HG03097 (cell line): Measurements from ENCODE around the gene HOXC5.
"Not testable (repeated sequence)": the region's sequence is repeated elsewhere in the genome, so short reads cannot be mapped to it uniquely, and the experiment has no call there.

Experiments used
- ATAC-seq: cut with Tn5 transposase; IDR thresholded peaks from one replicate; pipeline ENCODE4 v1.9.1; 2021; ENCODE audit not compliant: unreplicated experiment, low FRiP score

Gene HOXC5

DNA sequence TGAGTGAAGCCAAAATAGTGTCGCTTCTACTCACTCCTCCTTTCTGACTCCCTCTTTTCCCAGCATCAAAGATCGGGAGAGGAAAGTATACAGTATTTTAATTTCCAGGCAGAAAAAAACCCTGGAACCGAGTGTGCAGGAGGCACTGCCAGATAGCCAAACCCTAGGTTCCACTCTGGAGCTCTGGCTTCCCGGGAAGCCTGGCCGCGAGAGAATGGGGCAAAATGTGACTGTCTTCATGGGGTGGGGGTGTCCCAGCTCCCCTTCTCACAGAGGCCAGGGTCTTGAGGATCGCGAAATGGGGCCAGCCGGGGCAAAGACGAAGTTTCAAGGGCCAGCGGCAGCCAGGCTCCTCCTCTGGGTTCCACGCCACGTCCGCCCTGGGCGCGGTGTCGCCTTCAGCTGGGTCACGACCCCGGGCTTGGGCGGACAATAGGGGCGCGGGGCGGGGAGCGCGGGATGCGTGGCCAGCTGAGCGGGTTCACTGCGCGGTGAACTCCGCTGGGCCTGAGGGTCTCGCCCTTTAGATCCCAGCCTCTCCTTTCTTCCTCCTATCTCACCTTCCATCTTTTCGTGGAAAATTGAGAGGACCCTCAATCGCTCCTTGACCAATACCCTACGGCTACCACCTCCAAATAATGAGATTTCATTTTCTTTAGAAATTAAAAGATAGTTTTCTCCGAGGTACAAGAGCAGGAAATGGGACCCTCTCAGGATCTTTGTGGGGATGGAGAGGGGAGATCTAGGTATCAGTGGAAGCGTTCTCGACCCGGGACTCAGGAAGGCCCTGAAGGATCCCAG lies 27.5 kb downstream of the HOXC5 start:
- no peak for ATAC-seq

DNA sequence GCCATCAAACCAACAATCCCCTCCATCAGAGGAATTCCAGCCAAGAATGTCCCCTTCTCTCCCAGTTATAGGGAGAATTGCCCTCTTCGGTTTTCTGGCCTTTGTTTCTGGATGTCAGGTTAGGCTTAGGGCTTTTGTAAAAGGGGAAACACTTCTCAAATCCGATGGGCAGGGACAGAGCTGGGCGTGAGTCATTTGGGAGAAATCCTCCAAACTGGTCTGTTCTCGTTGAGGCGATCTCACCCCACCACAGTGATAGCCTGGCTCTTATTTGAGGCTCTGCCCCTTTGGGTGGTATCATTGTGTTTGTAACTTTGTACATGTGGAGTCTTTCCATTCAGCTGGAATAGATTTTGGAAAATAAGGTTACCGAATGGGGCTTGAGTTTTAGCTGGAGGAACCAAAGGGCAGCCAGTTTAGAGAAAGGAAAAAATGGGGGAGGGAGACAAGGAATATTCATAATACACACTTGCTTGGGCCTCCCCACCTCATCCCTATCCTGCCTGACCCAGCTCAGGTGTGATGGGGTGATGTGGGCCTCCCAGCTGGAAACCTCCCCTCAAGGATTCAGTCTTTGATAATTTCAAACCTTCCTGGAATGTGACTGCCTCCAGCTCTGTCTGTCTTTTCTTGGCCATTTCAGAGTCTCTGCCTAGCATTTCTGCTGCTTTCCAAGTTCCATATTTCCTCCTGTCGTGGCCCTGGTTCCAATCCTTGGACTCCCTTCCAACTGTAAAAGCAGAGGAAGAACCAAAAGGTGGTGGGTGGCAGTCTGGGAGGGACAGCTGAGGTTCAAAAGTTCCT lies 28.3 kb downstream of the HOXC5 start:
- no peak for ATAC-seq

DNA sequence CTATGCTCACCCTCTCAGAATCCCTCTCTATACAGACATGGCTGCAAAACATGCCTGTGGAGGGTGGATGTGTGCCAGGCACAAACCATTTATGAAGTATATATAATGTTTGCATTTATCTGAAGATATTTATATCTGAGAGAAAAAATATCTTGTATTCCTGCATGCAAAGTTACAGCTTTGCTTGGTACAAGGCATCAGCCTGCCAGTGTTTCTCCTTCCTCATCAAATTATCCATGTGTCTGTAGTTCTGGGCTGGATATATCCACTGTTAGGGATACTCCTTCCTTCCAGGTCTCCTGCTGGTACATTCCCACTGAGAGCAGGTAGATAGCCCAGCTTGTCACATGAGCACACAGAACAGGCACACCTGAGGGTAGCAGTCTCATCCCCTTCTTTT lies 32.8 kb downstream of the HOXC5 start:
- no peak for ATAC-seq

DNA sequence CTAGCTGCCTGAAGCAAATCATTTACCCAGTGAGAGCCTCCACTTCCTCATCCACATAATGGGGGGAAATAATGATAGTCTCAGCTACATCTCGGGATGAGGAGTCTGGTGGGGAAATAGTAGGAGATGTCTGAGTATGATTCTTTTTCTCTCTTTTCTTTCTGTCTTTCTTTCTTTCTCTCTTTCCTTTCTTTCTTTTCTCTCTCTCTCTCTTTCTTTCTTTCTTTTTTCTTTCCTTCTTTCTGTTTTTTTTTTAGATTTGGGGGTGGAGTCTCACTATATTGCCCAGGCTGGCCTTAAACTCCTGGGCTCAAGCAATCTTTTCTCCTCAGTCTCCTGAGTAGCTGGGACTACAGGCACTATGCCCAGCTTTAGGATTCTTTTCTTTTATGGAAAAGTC lies 33.6 kb downstream of the HOXC5 start:
- ATAC-seq, result no peak

DNA sequence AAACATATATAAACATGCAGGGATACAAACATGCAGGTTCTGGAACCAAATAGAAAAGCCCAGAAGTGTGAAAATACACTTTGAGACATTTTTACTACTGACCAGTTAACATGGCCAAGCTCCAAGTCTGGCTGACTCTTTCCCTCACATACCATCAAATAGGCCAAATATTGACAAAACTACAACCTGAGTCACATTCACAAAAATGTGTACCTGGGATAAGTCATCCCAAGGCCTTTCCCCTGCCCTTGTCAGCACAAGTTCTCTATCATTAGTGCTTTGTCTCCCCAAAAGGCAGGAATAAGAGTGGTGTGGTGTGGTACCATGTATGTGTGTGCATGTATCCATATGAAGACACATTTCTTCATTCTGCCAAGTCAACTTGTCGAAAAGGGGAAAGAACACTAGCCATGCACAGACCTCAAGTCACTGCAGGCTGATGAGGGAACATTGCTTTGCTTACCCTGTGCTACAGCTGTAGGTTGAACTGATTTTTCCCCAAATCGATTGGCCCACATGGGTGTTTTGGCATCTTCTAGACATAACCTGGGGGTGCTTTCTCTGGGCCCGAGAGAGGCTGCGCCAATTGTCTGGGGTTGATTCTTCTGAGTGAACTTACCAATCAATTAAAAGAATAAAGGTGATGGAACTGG lies 35.7 kb downstream of the HOXC5 start:
- ATAC-seq, result no peak

DNA sequence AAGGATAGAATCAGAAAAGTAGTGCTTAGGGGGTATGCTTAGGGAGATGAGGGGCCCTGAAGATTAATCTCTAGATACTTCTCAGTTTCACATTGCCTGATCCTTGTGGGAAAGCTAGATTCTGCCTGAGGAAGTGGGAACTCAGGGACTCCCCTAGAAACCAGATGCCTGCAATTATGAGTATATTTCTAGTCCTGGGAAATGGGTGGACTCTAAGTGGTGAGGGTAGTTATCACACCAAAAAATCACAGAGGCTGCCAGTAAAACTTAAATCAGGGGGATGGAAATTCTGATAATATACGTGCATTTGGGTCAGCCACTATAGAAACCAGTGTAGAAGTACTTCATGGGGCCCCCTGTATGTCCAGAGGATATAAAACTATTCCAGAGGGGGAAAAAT lies 39.1 kb downstream of the HOXC5 start:
- ATAC-seq, result no peak

DNA sequence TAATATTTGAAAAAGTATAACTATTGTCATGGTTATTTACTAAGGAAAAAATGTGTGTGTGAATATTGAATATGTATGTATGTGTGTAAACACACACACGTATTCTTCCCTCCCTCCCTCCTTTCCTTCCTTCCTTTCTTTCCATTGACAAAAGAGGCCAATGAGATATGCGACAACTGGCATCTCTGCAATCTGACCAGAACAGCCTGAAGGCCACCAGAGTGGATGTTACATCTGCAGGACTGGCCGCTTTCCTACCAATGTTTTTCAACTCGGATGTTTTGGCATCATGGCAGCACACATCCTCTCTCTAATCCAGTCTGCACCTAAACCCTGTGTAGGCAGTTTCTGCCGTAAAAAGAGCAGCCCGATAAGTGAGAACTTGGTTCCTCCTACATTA lies 41.5 kb downstream of the HOXC5 start:
- no peak for ATAC-seq

DNA sequence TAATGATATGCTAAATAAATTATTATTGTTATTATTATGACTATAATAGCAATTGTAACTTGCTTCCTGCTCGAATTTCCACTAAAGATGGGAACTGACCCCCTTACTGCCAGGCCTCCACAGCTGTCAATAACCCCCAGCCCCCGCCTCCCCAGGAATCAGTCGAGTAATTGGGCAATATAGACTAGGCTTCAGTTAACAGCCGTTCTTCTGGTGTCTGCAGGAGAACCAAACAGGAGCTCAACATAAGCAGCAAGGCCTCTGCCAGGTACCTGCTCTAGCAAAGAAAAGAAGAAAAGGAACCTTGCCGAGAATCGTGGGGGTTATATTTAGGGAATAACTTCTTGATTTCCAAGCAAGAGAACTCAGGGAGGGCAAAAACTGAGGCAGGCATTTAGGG lies 42.6 kb downstream of the HOXC5 start:
- no peak for ATAC-seq

DNA sequence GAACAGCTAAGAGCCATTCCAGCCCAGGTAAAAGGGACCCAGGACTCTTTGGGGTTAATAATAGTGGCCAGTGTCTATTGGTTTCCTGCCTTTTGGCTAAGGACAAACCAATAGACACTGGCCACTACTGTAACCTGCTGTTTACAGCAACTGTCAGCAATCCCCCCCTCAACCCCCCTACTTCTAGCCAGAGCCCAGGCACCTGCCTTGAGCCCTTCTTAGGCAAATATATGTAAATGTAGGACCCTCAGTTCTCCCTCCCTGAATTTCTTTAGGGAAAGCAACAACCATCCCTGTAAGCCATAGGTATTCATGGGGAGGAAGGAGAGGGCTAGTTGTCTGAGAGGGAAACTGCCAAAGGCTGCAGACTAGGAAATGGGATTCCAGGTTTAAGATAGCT lies 43.1 kb downstream of the HOXC5 start:
- no peak for ATAC-seq

DNA sequence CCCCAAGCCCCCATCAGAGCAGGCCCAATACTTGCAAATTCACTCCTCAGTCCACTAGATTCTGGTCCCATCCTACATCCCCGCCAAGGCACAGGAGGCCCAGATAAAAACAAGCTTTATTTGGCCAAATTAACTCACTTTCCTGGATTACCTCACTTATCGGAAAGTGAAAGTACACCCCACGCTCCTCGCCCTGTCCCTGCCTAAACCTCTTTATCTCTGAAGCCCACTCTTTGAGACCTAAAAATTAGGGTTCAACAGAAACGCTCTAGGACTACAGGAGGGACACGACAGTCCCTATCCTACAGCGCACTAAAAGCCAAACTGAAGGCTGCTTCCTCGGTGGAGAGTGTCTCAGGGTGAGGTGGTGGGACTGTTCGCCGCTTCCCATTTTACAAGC lies 45.0 kb downstream of the HOXC5 start:
- ATAC-seq, result not testable (repeated sequence)

DNA sequence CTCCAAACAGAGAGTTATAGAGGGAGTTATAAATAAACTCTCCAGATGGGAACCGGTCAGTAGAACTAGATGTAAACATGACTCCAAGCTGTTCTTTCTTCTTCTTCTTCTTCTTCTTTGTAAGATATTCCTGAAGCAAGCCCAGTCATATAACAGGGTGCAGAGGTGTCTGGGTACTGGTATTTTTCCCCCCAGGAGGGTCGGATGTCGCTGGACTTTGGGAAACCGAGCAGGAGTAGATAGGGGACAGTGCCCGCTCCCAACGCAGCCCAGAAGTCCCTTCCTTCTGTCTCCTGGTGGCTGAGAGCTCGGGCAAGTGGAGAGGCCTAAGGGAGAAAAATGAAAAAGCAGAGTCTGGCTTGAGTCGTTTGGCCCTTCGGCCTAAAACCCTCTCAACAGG lies 46.3 kb downstream of the HOXC5 start:
- ATAC-seq, result not testable (repeated sequence)

DNA sequence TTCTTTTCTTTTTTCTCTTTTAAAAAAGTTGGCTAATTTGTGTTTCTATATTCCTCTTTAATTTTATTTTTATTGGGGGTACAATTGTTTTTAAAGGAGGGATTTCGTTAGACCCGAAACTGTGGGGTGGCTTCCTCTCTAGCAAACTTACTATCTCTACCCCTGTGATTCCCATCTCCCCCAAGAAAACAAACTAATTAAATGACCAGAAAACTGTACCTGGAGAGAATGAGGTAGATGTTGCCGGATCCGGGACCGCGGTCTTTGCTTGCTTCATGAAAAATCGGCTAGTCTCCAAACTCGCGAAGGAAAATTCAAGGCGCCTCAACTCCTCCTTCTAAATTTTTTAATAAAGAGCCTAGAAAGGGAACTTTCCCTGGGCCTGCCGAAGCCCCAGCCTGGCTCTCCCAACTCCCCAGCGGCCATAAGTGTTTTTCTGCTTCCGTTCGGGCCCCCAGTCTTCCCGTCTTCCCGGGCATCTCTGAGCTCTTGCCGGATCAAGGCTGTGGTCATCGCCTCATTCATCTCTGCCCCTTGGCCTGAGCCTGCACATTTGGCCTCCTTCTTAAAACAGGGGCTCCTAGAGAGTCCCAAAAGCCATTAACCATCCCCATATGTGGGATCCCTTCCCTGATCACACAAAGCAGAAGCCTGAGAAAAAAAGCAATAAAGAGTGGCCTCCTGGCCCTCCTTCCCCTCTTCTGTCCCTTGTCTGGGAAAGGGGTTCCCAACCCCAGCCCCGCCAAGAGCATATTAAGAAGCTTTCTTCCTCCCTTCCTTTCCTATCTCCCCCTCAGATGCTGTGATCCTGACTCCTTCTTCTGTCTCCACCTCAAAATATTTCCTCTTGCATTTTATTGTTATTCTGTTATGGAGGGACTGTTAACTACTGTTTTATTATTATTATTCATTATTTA lies 47.4 kb downstream of the HOXC5 start:
- not testable (repeated sequence) for ATAC-seq

DNA sequence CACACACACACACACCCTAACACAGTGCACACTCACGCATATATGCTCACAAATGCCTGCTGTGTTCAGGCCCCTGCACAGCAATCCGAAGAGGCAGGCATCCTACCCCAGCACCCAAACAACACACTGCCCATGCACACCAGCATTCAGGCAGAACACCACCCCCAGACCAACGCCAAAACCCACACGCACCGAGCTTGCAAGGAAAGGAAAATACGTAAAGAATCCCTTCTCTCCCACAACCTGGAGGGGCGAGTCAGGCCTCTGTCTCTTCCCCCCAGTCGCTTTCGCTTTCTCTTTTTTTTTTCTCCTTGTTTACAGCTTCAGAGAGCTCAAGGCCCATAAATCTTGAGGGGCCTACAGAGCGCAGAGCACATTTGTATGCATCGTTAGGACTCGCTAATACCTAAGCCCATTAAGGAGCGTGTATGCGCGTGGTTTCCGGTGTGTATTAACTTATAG lies 48.2 kb downstream of the HOXC5 start:
- ATAC-seq, result not testable (repeated sequence)

DNA sequence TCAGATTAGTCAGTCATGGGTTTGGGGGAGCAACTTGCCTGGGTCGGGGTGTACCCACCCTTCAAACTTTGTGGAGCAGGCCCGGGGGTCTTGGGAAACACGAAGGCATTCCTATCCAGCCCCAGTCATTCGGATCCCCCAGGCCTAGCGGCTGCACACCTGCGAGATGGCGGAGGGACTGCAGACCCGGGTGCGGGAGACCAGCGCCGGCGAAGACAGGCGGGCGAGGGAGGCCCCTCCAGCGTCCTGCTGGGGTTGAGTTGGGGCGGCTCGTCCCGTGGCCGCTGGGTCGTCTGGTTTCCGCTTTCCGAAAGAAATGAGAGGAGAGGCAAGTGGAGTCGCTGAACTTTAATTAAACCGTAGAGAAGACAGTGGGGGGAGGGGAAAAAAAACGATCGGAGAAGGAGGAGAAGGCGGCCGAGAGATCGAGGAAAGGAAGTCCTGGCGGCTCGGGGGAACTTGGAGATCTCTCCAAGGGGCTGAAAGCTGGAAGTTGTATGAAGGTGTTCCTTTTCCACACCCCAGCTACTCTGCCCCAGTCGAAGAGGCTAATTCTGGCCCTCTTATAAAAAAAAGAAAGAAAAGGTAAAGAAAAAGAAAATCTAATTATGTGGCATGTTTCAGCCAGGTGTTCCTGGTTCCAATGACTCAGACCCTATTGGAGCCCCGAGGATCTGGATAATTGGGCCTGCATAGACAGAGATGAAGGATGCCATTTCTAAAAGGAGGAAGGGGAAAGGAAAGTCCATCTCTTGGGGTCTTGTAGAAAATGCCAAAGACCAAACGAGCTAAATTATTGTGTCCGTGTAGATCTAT lies 48.9 kb downstream of the HOXC5 start:
- not testable (repeated sequence) for ATAC-seq

DNA sequence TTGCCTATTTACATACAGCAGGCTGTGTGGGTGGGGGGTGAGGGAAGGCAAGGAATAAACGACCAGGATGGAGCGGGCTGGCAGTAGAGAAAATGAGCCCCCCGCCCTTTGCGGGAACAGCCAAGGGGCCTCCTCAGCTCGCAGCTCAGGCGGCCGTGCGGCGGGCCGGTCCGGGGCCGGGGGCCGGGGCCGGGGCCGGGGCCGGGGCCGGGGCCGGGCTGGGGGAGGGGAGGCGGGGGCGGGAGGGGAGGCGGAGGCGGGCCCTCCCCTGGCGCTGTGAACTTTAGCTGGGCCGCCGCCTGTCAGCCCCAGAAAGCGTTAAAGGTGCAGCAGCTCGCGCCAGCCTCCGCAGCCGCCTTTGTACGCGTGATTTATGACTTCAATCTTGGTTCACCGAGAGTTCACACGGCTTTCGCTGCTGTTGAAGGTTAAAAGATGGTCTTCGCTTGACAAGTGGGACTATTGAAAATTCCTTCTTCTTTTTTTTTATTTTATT lies 49.6 kb downstream of the HOXC5 start:
- ATAC-seq, result no peak
